Activated CD4-positive, alpha-beta T cell treated with anti-CD3 and anti-CD28 coated beads for 36 hours (primary cell): ENCODE data around the gene RCOR2. TPM values are rescaled to one million over a fixed set of nuclear protein-coding genes. Genes with fewer than 3 reads are reported as not detected.
"Not testable (repeated sequence)": the region's sequence is repeated elsewhere in the genome, so short reads cannot be mapped to it uniquely, and the experiment has no call there.

Source experiments
- ATAC-seq: fragments of 200-7000 bp; cut with Tn5 transposase; one replicate; pipeline ENCODE4 v1.10.0; 2021; ENCODE audit warnings: mild to moderate bottlenecking, moderate library complexity
- CTCF ChIA-PET: fragments of 350-600 bp; sonication (Branson Sonifier 250); formaldehyde crosslinking; loops from one replicate; lab custom pipeline; 2021; ENCODE audit warnings: antibody characterized with exemption; lab: Charles Lee
- POLR2A ChIA-PET: fragments of 350-600 bp; sonication (Branson Sonifier 250); formaldehyde crosslinking; loops from one replicate; lab custom pipeline; 2021; ENCODE audit warnings: antibody characterized with exemption, inconsistent platforms; lab: Charles Lee
- DNase-seq: peaks from one replicate; pipeline ENCODE4 v3.0.0-alpha.2; 2020
- H3K27ac Mint-ChIP-seq: one replicate; pipeline ENCODE4 v1.8.0; 2021; ENCODE audit warnings: mixed read lengths
- H3K27me3 Mint-ChIP-seq: one replicate; pipeline ENCODE4 v1.8.0; 2021; ENCODE audit warnings: mixed read lengths
- H3K36me3 Mint-ChIP-seq: one replicate; pipeline ENCODE4 v1.8.0; 2021; ENCODE audit warnings: low read depth, mixed read lengths
- H3K4me1 Mint-ChIP-seq: one replicate; pipeline ENCODE4 v1.8.0; 2021; ENCODE audit warnings: mixed read lengths
- H3K4me3 Mint-ChIP-seq: one replicate; pipeline ENCODE4 v1.8.0; 2021; ENCODE audit warnings: mild to moderate bottlenecking, moderate library complexity, mixed read lengths
- H3K9me3 Mint-ChIP-seq: one replicate; pipeline ENCODE4 v1.8.0; 2021; ENCODE audit warnings: low read depth, mixed read lengths
- intact Hi-C, 2 experiments: fragments of 100-400 bp; cut with DNase I in 1 of 2; cut with micrococcal nuclease in 1 of 2; formaldehyde crosslinking; loops; one replicate each; pipeline versions ENCODE4 v1.14.2 to v1.15.1; 2022 to 2024; cut with DNase I, micrococcal nuclease
- total RNA-seq, 2 experiments: library from RNA; stranded (reverse); gene quantifications; one replicate each; pipeline ENCODE4 v1.2.3, GENCODE V29; 2021

RCOR2 gene
- total RNA-seq, 2 experiments from 2014 or later = 0.37 TPM

DNA sequence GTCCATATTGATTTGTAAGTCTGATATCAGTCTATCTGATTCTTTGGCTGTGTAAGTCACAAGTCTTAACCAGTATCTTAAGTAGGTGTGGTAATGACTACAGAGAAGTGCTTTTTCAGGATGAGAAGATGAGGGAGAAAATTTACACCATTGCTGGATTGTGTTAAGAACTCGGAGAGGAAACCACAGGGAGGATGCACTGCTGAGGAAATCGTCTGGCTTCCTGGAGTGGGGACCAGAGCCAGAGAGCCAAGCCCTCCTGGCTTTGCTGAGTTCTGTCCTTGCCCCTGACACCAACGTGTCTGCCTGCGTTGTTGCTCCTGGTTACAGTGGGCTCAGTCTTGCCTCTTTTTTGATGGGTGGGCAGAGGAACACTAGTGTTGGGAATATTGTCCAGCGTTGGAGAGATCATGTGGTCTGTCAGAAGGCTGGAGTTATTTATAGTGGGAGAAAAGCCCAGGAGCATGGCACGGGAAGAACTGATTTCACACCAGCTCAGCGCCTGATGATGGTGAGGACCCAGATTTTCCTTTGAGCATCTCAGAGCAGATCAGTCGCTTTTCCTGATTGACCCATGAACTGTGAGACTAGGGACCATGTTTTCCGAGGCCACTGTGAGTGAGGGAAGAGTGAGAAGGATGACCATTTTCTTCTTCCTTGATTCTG, 48.4 kb downstream of the RCOR2 start:
- Mint-ChIP-seq H3K9me3 (no peaks in the 10 kb centered on the region), H3K4me3 (no peak overlapping the region), H3K27ac (peak overlapping the region; percentile 29), H3K27me3 (no peaks in the 10 kb centered on the region), H3K36me3 (peaks cover 22% of the 10 kb centered on the region), H3K4me1 (peaks cover 84% of the 10 kb centered on the region)
- ATAC-seq (no peak), DNase-seq (no peak)
- intact Hi-C loops = loop anchor here in 1 of 2 experiments (10.0 kb wide), 1 partner anchor 304 kb away; the partner anchor contains the start of gene PLAAT2
- ChIA-PET POLR2A (interaction anchor here (1.0 kb wide), 1 partner anchor 17 kb away, joined by 3 read pairs; no protein-coding TSS in a partner anchor), CTCF (interaction anchor here (0.6 to 2.4 kb wide), 3 partner anchors 10 to 30 kb away, joined by 4 to 6 read pairs (median 5); partner anchors contain the start of gene MARK2)

DNA sequence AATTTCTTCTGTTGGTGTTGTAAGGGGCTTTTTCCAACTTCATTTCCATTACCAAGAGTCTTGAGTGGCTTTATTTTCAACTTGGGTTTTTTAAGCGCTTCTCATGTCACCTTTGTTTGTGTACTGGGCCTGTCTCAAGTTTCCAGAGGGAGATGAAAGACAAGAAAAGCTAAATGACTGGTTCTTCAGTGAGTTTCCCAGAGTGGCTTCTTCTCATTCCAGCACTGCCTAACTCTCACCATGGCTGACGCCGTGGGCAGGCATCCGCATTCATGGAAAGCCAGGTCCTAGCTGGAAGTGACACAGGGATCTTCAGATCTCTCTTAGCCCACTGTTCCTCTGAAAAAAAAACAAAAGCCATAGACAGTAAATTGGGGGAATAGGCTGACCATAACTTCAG, 49.5 kb downstream of the RCOR2 start:
- ChIA-PET CTCF (interaction anchor here (0.7 to 2.1 kb wide), 4 partner anchors 9 to 33 kb away, joined by 3 to 9 read pairs (median 6); no protein-coding TSS in a partner anchor), POLR2A (interaction anchor here (1.5 kb wide), 1 partner anchor 16 kb away, joined by 3 read pairs; no protein-coding TSS in a partner anchor)
- intact Hi-C loops = loop anchor here (2.0 to 10.0 kb wide), 3 partner anchors 15 to 303 kb away; partner anchors contain the start of gene PLAAT2 (in 1 of the 2)
- no peak for DNase-seq
- peaks cover 85% of the 10 kb centered on the region for H3K4me1 Mint-ChIP-seq
- no peaks in the 10 kb centered on the region for H3K27me3 Mint-ChIP-seq
- H3K9me3 Mint-ChIP-seq = no peaks in the 10 kb centered on the region
- peaks cover 28% of the 10 kb centered on the region for H3K36me3 Mint-ChIP-seq
- no peak overlapping the region for H3K27ac Mint-ChIP-seq
- no peak overlapping the region for H3K4me3 Mint-ChIP-seq
- no peak for ATAC-seq

DNA sequence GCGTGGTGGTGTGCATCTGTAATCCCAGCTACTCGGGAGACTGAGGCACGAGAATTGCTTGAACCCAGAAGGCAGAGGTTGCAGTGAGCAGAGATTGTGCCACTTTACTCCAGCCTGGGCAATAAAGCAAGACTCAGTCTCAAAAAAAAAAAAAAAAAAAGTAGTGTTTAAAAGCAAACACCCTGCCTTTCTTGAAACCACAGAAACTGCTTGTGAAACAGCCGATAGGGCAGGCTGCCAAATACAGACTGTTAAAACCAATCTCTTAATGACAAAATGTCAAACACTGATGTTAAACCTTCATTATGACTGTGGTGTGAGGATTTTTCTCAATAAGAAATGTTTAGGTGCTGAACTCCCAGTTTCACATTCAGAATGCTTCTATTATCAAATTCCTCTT, 50.8 kb downstream of the RCOR2 start:
- Mint-ChIP-seq H3K4me1 (peaks cover 79% of the 10 kb centered on the region), H3K27me3 (no peaks in the 10 kb centered on the region), H3K9me3 (no peaks in the 10 kb centered on the region), H3K4me3 (peak overlapping the region; percentile 28), H3K27ac (peak overlapping the region; percentile 62), H3K36me3 (peaks cover 33% of the 10 kb centered on the region)
- ATAC-seq (peak; percentile 81), DNase-seq (peak; percentile 92)
- ChIA-PET POLR2A (interaction anchor here (0.8 kb wide), 1 partner anchor 421 kb away, joined by 14 read pairs; no protein-coding TSS in a partner anchor), CTCF (interaction anchor here (0.8 to 2.1 kb wide), 8 partner anchors 8 to 29 kb away, joined by 3 to 9 read pairs (median 4); partner anchors contain the start of gene MARK2)
- intact Hi-C loops = loop anchor here (1.0 to 10.0 kb wide), 6 partner anchors 13 to 301 kb away; partner anchors contain the start of genes MARK2 (in 1 of the 2) and PLAAT2 (in 1 of the 2)

DNA sequence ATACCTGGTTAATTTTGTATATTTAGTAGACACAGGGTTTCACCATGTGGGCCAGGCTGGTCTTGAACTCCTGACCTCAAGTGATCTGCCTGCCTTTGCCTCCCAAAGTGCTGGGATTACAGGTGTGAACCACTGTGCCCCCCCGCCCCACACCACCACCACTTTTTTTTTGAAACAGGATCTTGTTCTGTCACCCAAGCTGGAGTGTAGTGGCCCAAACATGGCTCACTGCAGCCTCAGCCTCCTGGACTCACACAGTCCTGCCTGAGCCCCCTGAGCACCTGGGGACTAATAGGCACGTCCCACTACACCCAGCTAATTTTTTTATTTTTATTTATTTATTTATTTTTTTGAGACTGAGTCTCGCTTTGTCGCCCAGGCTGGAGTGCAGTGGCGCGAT, 53.3 kb downstream of the RCOR2 start:
- H3K4me3 Mint-ChIP-seq, ATAC-seq, H3K9me3 Mint-ChIP-seq, DNase-seq, H3K27me3 Mint-ChIP-seq, H3K27ac Mint-ChIP-seq, POLR2A ChIA-PET: not testable (repeated sequence)
- intact Hi-C loops = loop anchor here in 1 of 2 experiments (10.0 kb wide), 1 partner anchor 299 kb away; the partner anchor contains the start of gene PLAAT2
- peaks cover 30% of the 10 kb centered on the region for H3K36me3 Mint-ChIP-seq
- peaks cover 61% of the 10 kb centered on the region for H3K4me1 Mint-ChIP-seq
- CTCF ChIA-PET = interaction anchor here (1.6 kb wide), 2 partner anchors 11 to 13 kb away, joined by 4 to 5 read pairs; no protein-coding TSS in a partner anchor

DNA sequence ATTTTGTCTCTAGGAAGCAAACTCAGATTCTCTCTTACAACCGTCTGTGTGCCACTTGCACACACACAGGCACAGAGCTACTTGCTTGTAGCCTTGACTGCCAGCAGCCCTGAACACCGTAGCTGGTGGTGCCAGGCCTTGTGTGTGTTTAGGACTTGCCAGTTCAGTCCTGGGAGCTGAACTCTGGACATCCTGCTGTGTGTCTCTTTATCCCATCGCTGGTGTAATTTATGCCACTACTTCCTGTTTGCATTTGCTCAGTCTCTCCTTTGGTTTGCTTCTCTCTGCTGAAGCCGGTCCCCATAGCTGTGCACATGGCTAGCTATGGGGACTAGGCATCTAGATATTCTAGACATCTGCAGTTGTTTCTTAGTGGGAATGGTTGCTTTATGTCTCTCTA, 54.0 kb downstream of the RCOR2 start:
- no peak overlapping the region for H3K27ac Mint-ChIP-seq
- H3K36me3 Mint-ChIP-seq = peaks cover 26% of the 10 kb centered on the region
- DNase-seq (no peak), ATAC-seq (no peak)
- no peaks in the 10 kb centered on the region for H3K9me3 Mint-ChIP-seq
- intact Hi-C loops = loop anchor here in 1 of 2 experiments (10.0 kb wide), 1 partner anchor 298 kb away; the partner anchor contains the start of gene PLAAT2
- ChIA-PET CTCF (interaction anchor here (0.6 to 1.9 kb wide), 7 partner anchors 10 to 43 kb away, joined by 3 to 8 read pairs (median 4); no protein-coding TSS in a partner anchor), POLR2A (no interaction called here)
- no peaks in the 10 kb centered on the region for H3K27me3 Mint-ChIP-seq
- no peak overlapping the region for H3K4me3 Mint-ChIP-seq
- H3K4me1 Mint-ChIP-seq = peaks cover 59% of the 10 kb centered on the region

Other genes with a start within 250 kb of the RCOR2 start
- 10 to 100 TPM; 18.9 to 25.7 TPM for gene ATL3, start 245.8 kb downstream of the RCOR2 start, total RNA-seq
- gene RTN3, start 235.7 kb downstream of the RCOR2 start, total RNA-seq = 10 to 100 TPM; 42.2 to 43.0 TPM
- gene ZFTA, start 148.4 kb downstream of the RCOR2 start, total RNA-seq = 1 to 10 TPM; 1.5 to 1.7 TPM
- gene SPINDOC, start 103.7 kb downstream of the RCOR2 start, total RNA-seq = 10 to 100 TPM; 25.7 to 26.2 TPM
- 10 to 100 TPM; 24.3 to 24.9 TPM for gene MARK2, start 78.1 kb downstream of the RCOR2 start, total RNA-seq
- gene NAA40, start 21.8 kb upstream of the RCOR2 start, total RNA-seq = 10 to 100 TPM; 13.7 to 15.9 TPM
- 100 to 1,000 TPM; 413 to 454 TPM for gene COX8A, start 57.5 kb upstream of the RCOR2 start, total RNA-seq
- 10 to 100 TPM; 77.4 to 86.1 TPM for gene OTUB1, start 69.3 kb upstream of the RCOR2 start, total RNA-seq
- under 1 TPM; 0.21 to 0.25 TPM for gene FLRT1, start 118.8 kb upstream of the RCOR2 start, total RNA-seq
- 10 to 100 TPM; 26.4 to 28.6 TPM for gene MACROD1, start 248.9 kb upstream of the RCOR2 start, total RNA-seq